ENCODE measurements around the gene ATXN2. TPM values are rescaled to one million over a fixed set of nuclear protein-coding genes. Genes with fewer than 3 reads are reported as not detected.
A peak's percentile ranks its signal among the peaks of the same experiment; 100 is the strongest.
"Not testable (repeated sequence)": the region's sequence is repeated elsewhere in the genome, so short reads cannot be mapped to it uniquely, and the experiment has no call there.

The ATXN2 gene
- total and polyA plus RNA-seq, 7 experiments from 2014 or later: 23.9 to 71.9 (median 44.0) TPM

- H3K9me3 ChIP-seq (ENCODE audit: control insufficient read depth in 2 of 3, low read length in 3 of 3); H3K36me3 Mint-ChIP-seq; ATAC-seq; DNase-seq; H3K27me3 ChIP-seq (ENCODE audit: control insufficient read depth in 2 of 2, insufficient read depth in 2 of 2, low read length in 2 of 2); H3K4me1 ChIP-seq (ENCODE audit: control insufficient read depth in 2 of 2, insufficient read depth in 2 of 2, low read length in 2 of 2); H3K27me3 Mint-ChIP-seq; H3K4me3 ChIP-seq (ENCODE audit: low read length); CTCF ChIA-PET; H3K27ac ChIP-seq (ENCODE audit: low read depth, low read length): not testable (repeated sequence)
- intact Hi-C loops (cut with micrococcal nuclease): loop anchor here (5.0 to 10.0 kb wide), 9 partner anchors 38 to 1471 kb away; partner anchors contain the start of genes HECTD4 (in 2 of the 2), PPP1CC (in 2 of the 2), ERP29 (in 1 of the 2) and IFT81 (in 1 of the 2)
- peaks cover 0 to 15% (median 0%) of the 10 kb centered on the region in 3 experiments for H3K36me3 ChIP-seq (ENCODE audit: control insufficient read depth in 2 of 3, insufficient read depth in 3 of 3, low read length in 3 of 3)
- POLR2A ChIA-PET: interaction anchor here (0.6 to 0.7 kb wide), 2 partner anchors 32 to 661 kb away, joined by 3 read pairs; no protein-coding TSS in a partner anchor
- Mint-ChIP-seq H3K27ac (peak overlapping the region in 3 of 9 donors; percentile 40 to 65 (median 58)), H3K4me1 (peaks cover 30 to 52% (median 35%) of the 10 kb centered on the region in 7 donors), H3K4me3 (peak overlapping the region in 5 of 10 donors; percentile 10 to 53 (median 25)), H3K9me3 (peaks cover 0 to 11% (median 0%) of the 10 kb centered on the region in 11 donors)
Observed at GRCh38 chr12:111595341-111595835, 3.7 kb downstream of the ATXN2 start.

GRCh38 chr12:111591399-111592010, 7.6 kb downstream of the ATXN2 start:
- peaks cover 18 to 47% (median 36%) of the 10 kb centered on the region in 7 donors for H3K4me1 Mint-ChIP-seq
- H3K27me3 ChIP-seq (ENCODE audit: control insufficient read depth in 2 of 2, insufficient read depth in 2 of 2, low read length in 2 of 2); H3K36me3 Mint-ChIP-seq; H3K9me3 ChIP-seq (ENCODE audit: control insufficient read depth in 2 of 3, low read length in 3 of 3); DNase-seq; ATAC-seq; H3K4me3 ChIP-seq (ENCODE audit: low read length); H3K4me1 ChIP-seq (ENCODE audit: control insufficient read depth in 2 of 2, insufficient read depth in 2 of 2, low read length in 2 of 2); POLR2A ChIA-PET; H3K4me3 Mint-ChIP-seq; H3K9me3 Mint-ChIP-seq; CTCF ChIA-PET; H3K27ac Mint-ChIP-seq; H3K27ac ChIP-seq (ENCODE audit: low read depth, low read length); H3K27me3 Mint-ChIP-seq; H3K36me3 ChIP-seq (ENCODE audit: control insufficient read depth in 2 of 3, insufficient read depth in 3 of 3, low read length in 3 of 3): not testable (repeated sequence)
- intact Hi-C loops (cut with micrococcal nuclease): loop anchor here (10.0 kb wide), 4 partner anchors 53 to 1467 kb away; partner anchors contain the start of genes HECTD4 (in 2 of the 2), IFT81 (in 1 of the 2) and NAA25 (in 1 of the 2)

GRCh38 chr12:111590552-111590951, 8.6 kb downstream of the ATXN2 start:
- no peak for DNase-seq

GRCh38 chr12:111589601-111590000, 9.5 kb downstream of the ATXN2 start:
- peaks cover 5 to 35% (median 24%) of the 10 kb centered on the region in 7 donors for H3K4me1 Mint-ChIP-seq
- H3K27ac Mint-ChIP-seq: peak overlapping the region in 1 of 9 donors; percentile 52
- H3K27ac ChIP-seq (ENCODE audit: low read depth, low read length): no peak overlapping the region
- H3K4me3 ChIP-seq (ENCODE audit: low read length): no peak overlapping the region
- CTCF ChIA-PET: no interaction called here
- no peaks in the 10 kb centered on the region for H3K36me3 ChIP-seq (ENCODE audit: control insufficient read depth in 2 of 3, insufficient read depth in 3 of 3, low read length in 3 of 3)
- no peaks in the 10 kb centered on the region for H3K27me3 ChIP-seq (ENCODE audit: control insufficient read depth in 2 of 2, insufficient read depth in 2 of 2, low read length in 2 of 2)
- H3K4me3 Mint-ChIP-seq: no peak overlapping the region
- H3K27me3 Mint-ChIP-seq: no peaks in the 10 kb centered on the region
- H3K9me3 ChIP-seq (ENCODE audit: control insufficient read depth in 2 of 3, low read length in 3 of 3): no peaks in the 10 kb centered on the region
- intact Hi-C loops (cut with micrococcal nuclease): no loop called here
- no peaks in the 10 kb centered on the region for H3K4me1 ChIP-seq (ENCODE audit: control insufficient read depth in 2 of 2, insufficient read depth in 2 of 2, low read length in 2 of 2)
- ATAC-seq (no peak), DNase-seq (no peak)
- POLR2A ChIA-PET: no interaction called here
- peaks cover 0 to 1% (median 0%) of the 10 kb centered on the region in 11 donors for H3K9me3 Mint-ChIP-seq
- peaks cover 0 to 4% (median 0%) of the 10 kb centered on the region in 5 donors for H3K36me3 Mint-ChIP-seq

More at GRCh38 chr12:111590552-111590951, 8.6 kb downstream of the ATXN2 start:
- ChIA-PET POLR2A (no interaction called here), CTCF (no interaction called here)
- H3K27ac Mint-ChIP-seq: peak overlapping the region in 1 of 9 donors; percentile 65
- Histone ChIP-seq H3K9me3 (ENCODE audit: control insufficient read depth in 2 of 3, low read length in 3 of 3) (no peaks in the 10 kb centered on the region), H3K4me1 (ENCODE audit: control insufficient read depth in 2 of 2, insufficient read depth in 2 of 2, low read length in 2 of 2) (no peaks in the 10 kb centered on the region), H3K27me3 (ENCODE audit: control insufficient read depth in 2 of 2, insufficient read depth in 2 of 2, low read length in 2 of 2) (no peaks in the 10 kb centered on the region), H3K27ac (ENCODE audit: low read depth, low read length) (no peak overlapping the region), H3K4me3 (ENCODE audit: low read length) (no peak overlapping the region), H3K36me3 (ENCODE audit: control insufficient read depth in 2 of 3, insufficient read depth in 3 of 3, low read length in 3 of 3) (no peaks in the 10 kb centered on the region)
- H3K36me3 Mint-ChIP-seq: peaks cover 0 to 4% (median 0%) of the 10 kb centered on the region in 5 donors
- intact Hi-C loops (cut with micrococcal nuclease): loop anchor here (10.0 kb wide), 4 partner anchors 54 to 1466 kb away; partner anchors contain the start of genes HECTD4 (in 2 of the 2), IFT81 (in 1 of the 2) and NAA25 (in 1 of the 2)
- no peak overlapping the region for H3K4me3 Mint-ChIP-seq
- peaks cover 0 to 1% (median 0%) of the 10 kb centered on the region in 11 donors for H3K9me3 Mint-ChIP-seq
- no peaks in the 10 kb centered on the region for H3K27me3 Mint-ChIP-seq
- H3K4me1 Mint-ChIP-seq: peaks cover 12 to 41% (median 32%) of the 10 kb centered on the region in 7 donors
- ATAC-seq: no peak

GRCh38 chr12:111588010-111588409, 11.1 kb downstream of the ATXN2 start:
- POLR2A ChIA-PET: no interaction called here
- H3K27ac Mint-ChIP-seq: peak overlapping the region in 1 of 9 donors; percentile 31
- no peak for ATAC-seq

GRCh38 chr12:111586986-111587385, 12.1 kb downstream of the ATXN2 start:
- no peak for DNase-seq
- ChIA-PET POLR2A (no interaction called here), CTCF (no interaction called here)
- H3K4me3 Mint-ChIP-seq: no peak overlapping the region
- H3K4me1 Mint-ChIP-seq: peaks cover 0 to 20% (median 11%) of the 10 kb centered on the region in 7 donors
- Histone ChIP-seq H3K36me3 (ENCODE audit: control insufficient read depth in 2 of 3, insufficient read depth in 3 of 3, low read length in 3 of 3) (no peaks in the 10 kb centered on the region), H3K27me3 (ENCODE audit: control insufficient read depth in 2 of 2, insufficient read depth in 2 of 2, low read length in 2 of 2) (no peaks in the 10 kb centered on the region), H3K27ac (ENCODE audit: low read depth, low read length) (no peak overlapping the region), H3K4me3 (ENCODE audit: low read length) (no peak overlapping the region), H3K9me3 (ENCODE audit: control insufficient read depth in 2 of 3, low read length in 3 of 3) (no peaks in the 10 kb centered on the region), H3K4me1 (ENCODE audit: control insufficient read depth in 2 of 2, insufficient read depth in 2 of 2, low read length in 2 of 2) (no peaks in the 10 kb centered on the region)
- intact Hi-C loops (cut with micrococcal nuclease): no loop called here
- H3K36me3 Mint-ChIP-seq: peaks cover 0 to 5% (median 0%) of the 10 kb centered on the region in 5 donors
- H3K27me3 Mint-ChIP-seq: no peaks in the 10 kb centered on the region
- peaks cover 0 to 1% (median 0%) of the 10 kb centered on the region in 11 donors for H3K9me3 Mint-ChIP-seq
- no peak for ATAC-seq
- no peak overlapping the region for H3K27ac Mint-ChIP-seq

More at GRCh38 chr12:111588010-111588409, 11.1 kb downstream of the ATXN2 start:
- Histone ChIP-seq H3K4me1 (ENCODE audit: control insufficient read depth in 2 of 2, insufficient read depth in 2 of 2, low read length in 2 of 2) (no peaks in the 10 kb centered on the region), H3K9me3 (ENCODE audit: control insufficient read depth in 2 of 3, low read length in 3 of 3) (no peaks in the 10 kb centered on the region), H3K27ac (ENCODE audit: low read depth, low read length) (no peak overlapping the region), H3K27me3 (ENCODE audit: control insufficient read depth in 2 of 2, insufficient read depth in 2 of 2, low read length in 2 of 2) (no peaks in the 10 kb centered on the region), H3K36me3 (ENCODE audit: control insufficient read depth in 2 of 3, insufficient read depth in 3 of 3, low read length in 3 of 3) (no peaks in the 10 kb centered on the region), H3K4me3 (ENCODE audit: low read length) (no peak overlapping the region)
- CTCF ChIA-PET: no interaction called here
- peaks cover 0 to 22% (median 14%) of the 10 kb centered on the region in 7 donors for H3K4me1 Mint-ChIP-seq
- no peak for DNase-seq
- peaks cover 0 to 4% (median 0%) of the 10 kb centered on the region in 5 donors for H3K36me3 Mint-ChIP-seq
- peak overlapping the region in 1 of 10 donors; percentile 44 for H3K4me3 Mint-ChIP-seq
- intact Hi-C loops (cut with micrococcal nuclease): no loop called here
- H3K27me3 Mint-ChIP-seq: no peaks in the 10 kb centered on the region
- peaks cover 0 to 1% (median 0%) of the 10 kb centered on the region in 11 donors for H3K9me3 Mint-ChIP-seq
